ENCODE data around the gene BBX. TPM values are rescaled to one million over a fixed set of nuclear protein-coding genes. Genes with fewer than 3 reads are reported as not detected.

BBX gene
- total and polyA plus RNA-seq, 12 donors, result 4.6 to 49.8 (median 38.0) TPM

GRCh38 chr3:107493134-107493533, 29.6 kb upstream of the BBX start:
- no peaks in the 10 kb centered on the region for H3K4me1 ChIP-seq
- 71 to 75% methylated on average over 1 of the region's 1 CpG for WGBS, 2 donors
- TF ChIP-seq CTCF (IDR thresholded peaks at IDR 0.05), result no peak
- H3K9me3 ChIP-seq, result no peaks in the 10 kb centered on the region
- ATAC-seq (no peak), DNase-seq (no peak)
- no peak overlapping the region for H3K4me3 ChIP-seq
- H3K27ac ChIP-seq, result no peak overlapping the region
- H3K27me3 ChIP-seq, result peaks cover 0 to 13% (median 0%) of the 10 kb centered on the region in 7 donors
- no peaks in the 10 kb centered on the region for H3K36me3 ChIP-seq
- intact Hi-C loops (cut with DNase I), result no loop called here

- no peak for TF ChIP-seq CTCF (IDR thresholded peaks at IDR 0.05)
- H3K27me3 ChIP-seq, result peaks cover 0 to 13% (median 0%) of the 10 kb centered on the region in 7 donors
- ATAC-seq, result no peak
- no peak overlapping the region for H3K27ac ChIP-seq
- no peaks in the 10 kb centered on the region for H3K36me3 ChIP-seq
- 93 to 95% methylated on average over 3 of the region's 3 CpGs for WGBS, 2 donors
- intact Hi-C loops (cut with DNase I), result no loop called here
- H3K4me3 ChIP-seq, result no peak overlapping the region
- no peaks in the 10 kb centered on the region for H3K9me3 ChIP-seq
- H3K4me1 ChIP-seq, result no peaks in the 10 kb centered on the region
- DNase-seq, result no peak
Measured at GRCh38 chr3:107496855-107497254, 25.9 kb upstream of the BBX start.

- WGBS, 2 donors, result 84 to 88% methylated on average over 4 of the region's 4 CpGs
- DNase-seq, result no peak
- no peak for TF ChIP-seq CTCF (IDR thresholded peaks at IDR 0.05)
- Histone ChIP-seq H3K4me3 (no peak overlapping the region), H3K4me1 (no peaks in the 10 kb centered on the region), H3K27ac (no peak overlapping the region), H3K36me3 (no peaks in the 10 kb centered on the region), H3K27me3 (peaks cover 0 to 13% (median 0%) of the 10 kb centered on the region in 7 donors), H3K9me3 (no peaks in the 10 kb centered on the region)
- intact Hi-C loops (cut with DNase I), result no loop called here
- ATAC-seq, result no peak
Measured at GRCh38 chr3:107498646-107499045, 24.1 kb upstream of the BBX start.

- Histone ChIP-seq H3K9me3 (no peaks in the 10 kb centered on the region), H3K27me3 (peaks cover 0 to 13% (median 0%) of the 10 kb centered on the region in 7 donors), H3K27ac (no peak overlapping the region), H3K4me3 (no peak overlapping the region), H3K36me3 (no peaks in the 10 kb centered on the region), H3K4me1 (no peaks in the 10 kb centered on the region)
- TF ChIP-seq CTCF (IDR thresholded peaks at IDR 0.05), result no peak
- intact Hi-C loops (cut with DNase I), result no loop called here
- ATAC-seq, result no peak
- 86 to 93% methylated on average over 2 of the region's 2 CpGs for WGBS, 2 donors
- no peak for DNase-seq
Measured at GRCh38 chr3:107506458-107506857, 16.3 kb upstream of the BBX start.
